GM10847 (cell line): ENCODE results near the gene KIAA0232.

Experiments used
- POLR2A ChIP-seq: IDR thresholded peaks from 2 replicates; pipeline ENCODE4 v1.6.1; 2011; ENCODE audit not compliant: insufficient read length; ENCODE audit errors: extremely low read depth

Gene KIAA0232

DNA sequence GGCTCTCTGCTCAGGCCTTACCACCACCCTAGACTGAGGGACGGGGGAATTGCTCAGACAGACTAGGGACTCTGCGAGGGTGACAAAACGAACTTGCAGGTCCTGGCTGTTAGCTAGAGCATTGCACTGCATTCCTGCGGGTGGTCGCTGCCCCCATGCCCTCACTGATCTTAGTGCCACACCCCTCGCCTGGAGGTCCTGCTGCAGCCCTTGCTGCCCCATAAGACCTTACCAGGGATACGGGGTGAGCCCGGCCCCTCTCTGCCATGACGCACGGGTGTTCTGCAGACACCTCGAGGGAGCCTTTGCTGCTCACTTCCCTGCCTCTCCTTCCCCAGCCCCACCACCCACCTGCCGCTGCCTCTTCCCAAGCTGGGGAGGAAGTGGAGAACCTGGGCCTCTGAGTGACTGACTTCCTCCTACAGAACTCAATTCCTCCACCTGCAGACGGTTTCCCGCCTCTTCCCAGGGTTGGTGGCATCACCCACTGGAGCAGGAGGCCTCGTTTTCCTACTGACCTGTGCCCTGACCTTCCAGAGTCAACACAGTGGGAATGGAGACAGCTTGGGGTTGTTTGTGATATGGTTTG lies 107.3 kb downstream of the KIAA0232 start:
- TF ChIP-seq POLR2A = no peak

DNA sequence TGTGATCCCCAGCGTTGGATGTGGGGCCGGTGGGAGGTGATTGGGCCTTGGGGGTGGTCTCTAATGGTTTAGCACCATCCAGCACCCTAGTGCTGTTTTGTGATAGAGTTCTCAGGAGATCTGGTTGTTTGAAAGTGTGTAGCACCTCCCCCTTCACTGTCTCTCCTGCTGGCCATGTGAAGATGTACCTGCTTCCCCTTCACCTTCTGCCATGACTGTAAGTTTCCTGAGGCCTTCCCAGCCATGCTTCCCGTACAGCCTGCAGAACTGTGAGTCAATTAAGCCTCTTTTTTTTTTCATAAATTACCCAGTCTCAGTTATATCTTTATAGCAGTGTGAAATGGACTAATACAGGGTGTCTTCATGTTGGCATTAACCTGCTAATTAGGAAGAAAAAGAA lies 107.8 kb downstream of the KIAA0232 start:
- no peak for TF ChIP-seq POLR2A

DNA sequence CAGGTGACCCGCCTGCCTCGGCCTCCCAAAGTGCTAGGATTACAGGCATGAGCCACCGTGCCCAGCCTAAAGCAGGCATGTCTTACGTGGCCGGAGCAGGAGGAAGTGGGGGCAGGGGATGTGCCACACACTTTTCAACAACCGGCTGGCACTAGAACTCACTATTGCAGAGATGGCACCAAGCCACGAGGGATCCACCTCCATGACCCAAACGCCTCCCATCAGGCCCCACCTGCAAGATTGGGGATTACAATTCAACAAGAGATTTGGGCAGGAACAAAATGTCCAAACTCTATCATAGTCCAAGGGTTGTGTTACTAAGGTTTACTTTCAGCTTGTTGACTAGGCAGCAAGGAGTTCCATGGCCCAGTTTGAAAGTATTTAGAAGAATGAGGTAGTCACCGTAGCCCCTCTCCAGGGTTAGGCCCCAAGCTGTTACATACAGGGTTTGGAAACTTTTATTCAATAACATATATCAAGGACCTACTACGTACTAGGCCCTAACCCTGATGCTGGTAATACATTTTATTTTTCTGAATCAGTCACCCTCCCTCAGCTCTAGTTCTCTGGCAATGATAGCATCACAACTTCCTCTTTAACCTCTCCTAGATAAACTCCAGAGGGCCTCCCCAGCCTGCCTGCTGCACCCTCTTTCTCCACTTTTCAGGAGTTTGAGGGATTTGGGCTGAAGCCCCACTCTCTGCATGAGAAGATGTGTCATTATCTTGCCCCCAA lies 109.1 kb downstream of the KIAA0232 start:
- TF ChIP-seq POLR2A = no peak

DNA sequence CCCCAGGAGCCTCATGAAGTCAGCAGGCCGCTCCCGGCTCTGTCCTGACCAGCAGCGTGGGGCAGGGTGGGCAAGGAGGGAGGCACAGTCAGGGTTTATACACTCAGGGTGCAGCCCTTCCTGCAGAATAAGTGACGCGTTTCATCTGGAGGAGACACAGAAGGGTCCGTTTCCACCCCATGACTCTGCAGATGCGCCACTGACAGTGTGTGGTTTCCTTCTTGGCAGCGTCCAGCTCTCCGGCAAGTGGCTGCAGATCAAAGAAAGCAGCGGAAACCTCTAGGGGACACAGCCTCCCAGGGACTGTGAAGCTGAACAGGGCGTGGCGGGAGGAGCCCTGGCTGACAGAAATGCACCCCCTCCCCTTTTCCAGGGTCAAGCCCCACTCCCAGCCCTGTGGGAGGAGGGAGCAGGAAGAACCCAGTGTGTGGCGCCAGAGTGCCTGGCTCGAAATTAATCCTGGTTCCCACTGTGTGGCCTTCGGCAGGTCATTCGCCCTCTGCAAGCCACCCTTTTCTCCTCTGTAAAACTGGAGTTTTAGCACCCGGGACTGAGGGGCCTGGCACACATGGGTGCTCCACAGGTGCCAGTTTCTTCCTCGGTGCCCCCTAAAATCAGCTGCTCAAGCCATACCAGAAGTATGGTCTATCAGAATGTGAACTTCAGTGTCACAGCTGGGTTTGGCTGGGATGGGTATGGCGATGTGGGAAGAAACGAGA lies 109.8 kb downstream of the KIAA0232 start:
- TF ChIP-seq POLR2A = no peak

DNA sequence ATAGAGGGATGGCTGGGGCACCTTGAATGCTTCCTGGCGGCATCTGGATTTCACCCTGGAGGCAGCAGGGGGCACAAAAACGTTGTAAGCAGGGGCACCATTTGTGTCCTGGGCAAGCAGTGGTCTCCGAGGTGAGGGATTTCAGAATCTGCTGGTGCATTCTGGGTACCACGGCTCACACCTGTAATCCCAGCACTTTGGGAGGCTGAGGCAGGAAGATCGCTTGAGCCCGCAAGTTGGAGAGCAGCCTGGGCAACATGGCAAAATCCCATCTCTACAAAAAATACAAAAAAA lies 110.3 kb downstream of the KIAA0232 start:
- no peak for TF ChIP-seq POLR2A

DNA sequence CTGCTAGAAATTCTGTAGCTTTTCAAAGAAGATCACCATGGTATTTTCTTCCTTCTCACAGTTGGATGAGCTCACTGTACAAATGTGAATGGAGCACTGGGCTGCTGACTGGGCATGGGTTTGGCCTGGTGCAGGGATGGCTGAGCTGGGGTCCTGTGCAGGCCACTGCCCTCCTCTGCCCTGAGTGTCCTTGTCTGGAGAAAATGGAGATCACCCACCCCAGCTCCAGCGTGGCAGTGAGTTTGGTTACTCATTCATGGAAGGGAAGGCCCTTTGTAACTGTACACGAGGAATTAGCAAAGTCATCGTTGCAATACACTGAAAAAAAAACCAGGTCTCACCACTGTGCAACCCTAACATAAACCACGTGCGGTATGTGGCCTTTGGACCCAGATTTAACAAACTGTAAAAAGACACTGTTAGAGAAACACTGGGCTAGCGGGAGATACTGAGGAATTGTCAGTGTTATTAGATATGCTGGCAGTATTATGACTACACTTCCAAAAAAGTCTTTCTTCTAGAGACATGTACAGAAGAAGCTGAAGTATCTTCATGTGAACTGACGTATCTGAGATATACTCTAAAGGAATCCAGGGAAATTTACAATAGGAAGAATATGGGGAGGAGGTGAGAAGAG lies 111.0 kb downstream of the KIAA0232 start:
- no peak for TF ChIP-seq POLR2A

DNA sequence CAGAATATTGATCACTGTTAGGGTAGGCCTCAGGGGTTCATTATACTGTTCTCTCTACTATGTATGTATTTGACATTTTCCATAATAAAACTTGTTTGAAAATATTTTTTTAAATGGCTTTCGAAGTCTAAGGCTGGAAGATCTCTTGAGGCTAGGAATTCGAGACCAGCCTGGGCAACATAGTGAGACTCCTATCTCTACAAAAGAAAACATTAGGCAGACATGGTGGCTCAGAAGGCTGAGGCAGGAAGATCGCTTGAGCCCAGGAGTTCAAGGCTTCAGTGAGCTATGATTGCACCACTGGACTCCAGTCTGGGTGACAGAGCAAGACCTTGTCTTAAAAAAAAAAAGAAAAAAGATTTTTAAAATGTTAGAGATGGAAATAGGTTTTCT lies 111.6 kb downstream of the KIAA0232 start:
- TF ChIP-seq POLR2A = no peak

GRCh38 chr4:6894528-6895498 lies 112.3 kb downstream of the KIAA0232 start:
- TF ChIP-seq POLR2A = no peak

GRCh38 chr4:6896035-6896434 lies 113.5 kb downstream of the KIAA0232 start:
- TF ChIP-seq POLR2A = no peak

DNA sequence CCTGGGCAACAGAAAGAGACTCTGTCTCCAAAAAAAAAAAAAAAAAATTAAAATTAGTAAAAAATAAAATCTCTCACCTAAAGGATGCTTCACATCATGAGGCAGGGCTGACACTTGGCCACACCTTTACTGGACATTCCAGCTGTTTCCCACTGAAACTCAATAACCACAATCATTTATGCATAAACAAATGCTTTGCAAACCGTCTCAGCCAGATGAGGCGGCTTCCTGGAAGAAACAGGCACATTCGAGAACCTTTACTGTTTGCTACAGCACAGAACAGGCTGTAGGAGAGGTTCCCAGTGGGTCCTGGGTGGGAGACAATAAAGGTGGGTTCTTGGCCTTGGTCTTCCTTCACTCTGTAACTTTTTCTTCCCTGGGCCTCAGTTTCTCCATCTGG lies 116.2 kb downstream of the KIAA0232 start:
- no peak for TF ChIP-seq POLR2A

DNA sequence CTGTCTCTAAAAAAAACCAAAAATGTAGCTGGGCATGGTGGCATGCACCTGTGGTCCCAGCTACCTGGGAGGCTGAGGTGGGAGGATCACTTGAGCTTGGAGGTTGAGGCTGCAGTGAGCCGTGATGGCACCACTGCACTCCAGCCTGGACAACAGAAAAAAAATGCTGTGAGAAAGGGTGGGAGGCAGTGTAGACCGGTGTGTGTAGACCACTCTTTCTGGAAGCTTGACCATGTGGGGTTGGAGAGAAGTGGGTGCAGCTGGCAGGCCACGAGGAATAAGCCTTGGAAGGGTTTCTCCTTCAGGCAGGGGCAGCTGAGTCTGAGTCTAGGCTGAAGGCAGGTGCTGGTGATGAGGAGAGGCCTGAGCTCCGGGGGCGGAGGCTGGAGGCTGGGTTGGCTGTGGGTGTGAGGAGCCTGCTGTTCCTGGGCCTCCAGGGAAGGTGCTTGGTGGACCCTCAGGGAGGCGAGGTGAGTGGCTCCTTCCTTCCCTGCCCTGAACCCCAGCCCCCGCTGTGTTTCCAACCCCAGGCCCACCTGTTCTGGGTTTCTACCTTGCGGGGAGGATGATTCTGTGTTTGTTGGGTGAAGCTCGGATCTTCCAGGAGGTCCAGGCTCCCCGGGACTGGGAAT lies 117.8 kb downstream of the KIAA0232 start:
- no peak for TF ChIP-seq POLR2A

GRCh38 chr4:6900956-6901355 lies 118.4 kb downstream of the KIAA0232 start:
- no peak for TF ChIP-seq POLR2A

DNA sequence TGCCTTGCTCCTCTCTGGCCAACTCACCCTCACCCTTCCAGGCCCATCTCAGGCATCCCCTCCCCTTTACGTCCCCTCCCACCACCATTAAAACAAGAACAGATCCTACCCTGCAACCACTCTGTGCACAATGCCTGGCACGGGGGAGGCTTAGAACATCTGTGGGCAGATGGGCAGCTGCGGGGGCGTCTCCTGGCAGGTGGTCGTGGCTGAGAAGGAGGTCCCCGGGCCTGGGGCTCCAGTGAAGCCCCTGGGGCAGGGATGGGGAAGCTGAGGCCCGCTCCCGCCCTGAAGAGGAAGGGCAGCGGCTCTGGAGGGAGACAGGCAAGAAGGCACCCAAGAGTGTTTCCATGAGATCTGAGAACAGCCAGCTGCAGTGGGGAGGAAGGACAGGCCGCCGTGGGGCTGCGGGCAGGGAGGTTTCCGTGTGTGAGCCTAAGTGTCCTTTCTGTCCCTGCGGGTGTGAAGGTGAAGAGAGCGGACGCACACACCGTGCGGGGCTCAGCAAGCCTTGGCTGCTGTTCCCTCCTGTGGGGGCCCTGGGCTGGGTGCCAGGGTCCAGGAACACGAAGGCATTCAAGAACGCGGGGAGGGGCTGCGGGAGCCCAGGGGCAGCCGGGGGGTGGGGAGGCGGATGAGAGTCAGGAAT lies 119.3 kb downstream of the KIAA0232 start:
- TF ChIP-seq POLR2A = no peak

DNA sequence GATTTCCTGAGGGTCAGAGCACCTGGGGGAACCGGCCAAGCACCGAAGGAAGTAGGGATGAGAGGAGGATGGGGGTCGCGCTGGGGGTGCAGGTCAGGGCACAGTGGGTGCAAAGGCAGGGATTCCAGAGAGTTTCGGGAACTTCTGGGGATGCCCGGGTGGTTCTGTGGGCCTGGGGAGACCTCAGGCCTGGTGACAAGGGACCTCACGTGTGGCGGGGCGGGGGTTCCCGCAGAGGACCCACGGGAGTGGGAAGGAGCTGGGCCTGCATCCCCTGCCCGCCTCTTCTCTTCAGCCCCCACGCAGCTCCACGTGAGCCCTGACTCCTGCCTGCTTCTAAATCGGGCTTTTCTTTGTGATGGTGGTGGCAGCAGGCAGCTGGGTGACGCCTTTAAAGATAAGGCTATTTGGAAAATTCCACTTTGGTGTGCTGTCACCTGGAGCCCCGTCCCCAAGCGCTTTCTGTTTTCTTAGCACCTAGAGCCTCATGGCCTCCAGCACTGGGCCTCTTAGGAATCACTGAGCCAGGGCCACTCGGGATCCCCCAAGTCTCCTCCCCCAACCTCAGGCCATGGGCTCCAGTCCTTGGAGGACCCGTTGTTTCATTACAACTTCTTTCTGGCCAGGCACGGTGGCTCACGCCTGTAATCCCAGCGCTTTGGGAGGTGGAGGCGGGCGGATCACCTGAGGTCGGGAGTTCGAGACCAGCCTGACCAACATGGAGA lies 120.0 kb downstream of the KIAA0232 start:
- no peak for TF ChIP-seq POLR2A
